ENCODE results near the gene XBP1. TPM values are rescaled to one million over a fixed set of nuclear protein-coding genes. Genes with fewer than 3 reads are reported as not detected.
"Not testable (repeated sequence)": the region's sequence is repeated elsewhere in the genome, so short reads cannot be mapped to it uniquely, and the experiment has no call there.

XBP1 gene
- total RNA-seq, 1 donor from 2014 or later = 141 TPM

GRCh38 chr22:28759861-28760560 is 40.4 kb downstream of the XBP1 start:
- H3K27ac ChIP-seq = no peak overlapping the region

GRCh38 chr22:28754512-28754911 is 45.9 kb downstream of the XBP1 start:
- DNase-seq (ENCODE audit: extremely low spot score in 2 of 2); H3K4me3 ChIP-seq; H3K27me3 ChIP-seq; H3K4me1 ChIP-seq; H3K36me3 ChIP-seq; H3K9me3 ChIP-seq; intact Hi-C loops (cut with DNase I); H3K27ac ChIP-seq: not testable (repeated sequence)

More at GRCh38 chr22:28759861-28760560, 40.4 kb downstream of the XBP1 start:
- Histone ChIP-seq H3K9me3 (no peaks in the 10 kb centered on the region), H3K27me3 (no peaks in the 10 kb centered on the region), H3K4me3 (no peak overlapping the region), H3K36me3 (no peaks in the 10 kb centered on the region), H3K4me1 (no peaks in the 10 kb centered on the region)
- intact Hi-C loops (cut with DNase I) = no loop called here
- DNase-seq (ENCODE audit: extremely low spot score in 2 of 2) = no peak
- no peak for TF ChIP-seq POLR2AphosphoS5 (IDR thresholded peaks at IDR 0.05; ENCODE audit: insufficient read depth in 1 of 2, low read depth in 1 of 2)
- no peak for TF ChIP-seq POLR2A (IDR thresholded peaks at IDR 0.05)

DNA sequence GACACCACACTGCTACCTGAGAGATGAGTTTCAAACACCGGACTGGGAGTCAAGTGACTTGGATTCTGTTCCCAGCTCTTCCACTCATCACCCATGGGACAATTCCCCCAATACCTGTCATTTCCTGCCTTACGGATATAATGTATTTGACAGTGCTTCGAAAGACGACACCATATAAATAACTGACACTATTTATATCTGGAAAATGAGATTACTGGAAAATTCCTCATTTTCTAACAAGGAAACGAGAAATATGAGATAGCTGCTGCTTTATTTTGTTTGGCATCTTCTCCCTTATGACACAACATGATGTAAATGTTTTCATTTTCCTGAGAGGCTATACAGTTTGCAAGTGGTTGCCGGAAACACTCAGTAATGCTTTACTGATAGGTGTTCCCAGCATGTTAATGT is 49.9 kb downstream of the XBP1 start:
- TF ChIP-seq POLR2AphosphoS5 (IDR thresholded peaks at IDR 0.05; ENCODE audit: insufficient read depth in 1 of 2, low read depth in 1 of 2) = no peak
- no peak for TF ChIP-seq CTCF (IDR thresholded peaks at IDR 0.05)
- no peak for TF ChIP-seq POLR2A (IDR thresholded peaks at IDR 0.05)
- no peak overlapping the region for H3K4me3 ChIP-seq
- no peak overlapping the region for H3K27ac ChIP-seq
- no peaks in the 10 kb centered on the region for H3K9me3 ChIP-seq
- DNase-seq (ENCODE audit: extremely low spot score in 2 of 2) = no peak
- no peaks in the 10 kb centered on the region for H3K27me3 ChIP-seq
- intact Hi-C loops (cut with DNase I) = no loop called here
- no peaks in the 10 kb centered on the region for H3K4me1 ChIP-seq
- H3K36me3 ChIP-seq = peaks cover 0 to 17% of the 10 kb centered on the region in 2 donors

Small RNA genes lying within 50 kb of the gene (small RNA-seq; reads per million reads assigned to genes)
- gene Z93930.1 = not detected

Other genes starting within 250 kb of the XBP1 start
- gene TTC28, start 120.7 kb downstream of the XBP1 start, total RNA-seq = 41.7 TPM
- gene CHEK2, start 58.7 kb downstream of the XBP1 start, total RNA-seq = 10.6 TPM
- 15.0 TPM for gene HSCB, start 58.5 kb downstream of the XBP1 start, total RNA-seq
- 14.2 TPM for gene CCDC117, start 27.9 kb downstream of the XBP1 start, total RNA-seq
- gene ZNRF3, start 83.0 kb upstream of the XBP1 start, total RNA-seq = 7.9 TPM

All from vagina (tissue), 2 donors.